GM18511 (cell line): ENCODE measurements around the gene CPEB2.

Experiments used
- ATAC-seq: cut with Tn5 transposase; IDR thresholded peaks from one replicate; pipeline ENCODE4 v1.9.1; 2021; ENCODE audit warnings: mild to moderate bottlenecking, moderate library complexity; ENCODE audit not compliant: unreplicated experiment

Gene CPEB2

DNA sequence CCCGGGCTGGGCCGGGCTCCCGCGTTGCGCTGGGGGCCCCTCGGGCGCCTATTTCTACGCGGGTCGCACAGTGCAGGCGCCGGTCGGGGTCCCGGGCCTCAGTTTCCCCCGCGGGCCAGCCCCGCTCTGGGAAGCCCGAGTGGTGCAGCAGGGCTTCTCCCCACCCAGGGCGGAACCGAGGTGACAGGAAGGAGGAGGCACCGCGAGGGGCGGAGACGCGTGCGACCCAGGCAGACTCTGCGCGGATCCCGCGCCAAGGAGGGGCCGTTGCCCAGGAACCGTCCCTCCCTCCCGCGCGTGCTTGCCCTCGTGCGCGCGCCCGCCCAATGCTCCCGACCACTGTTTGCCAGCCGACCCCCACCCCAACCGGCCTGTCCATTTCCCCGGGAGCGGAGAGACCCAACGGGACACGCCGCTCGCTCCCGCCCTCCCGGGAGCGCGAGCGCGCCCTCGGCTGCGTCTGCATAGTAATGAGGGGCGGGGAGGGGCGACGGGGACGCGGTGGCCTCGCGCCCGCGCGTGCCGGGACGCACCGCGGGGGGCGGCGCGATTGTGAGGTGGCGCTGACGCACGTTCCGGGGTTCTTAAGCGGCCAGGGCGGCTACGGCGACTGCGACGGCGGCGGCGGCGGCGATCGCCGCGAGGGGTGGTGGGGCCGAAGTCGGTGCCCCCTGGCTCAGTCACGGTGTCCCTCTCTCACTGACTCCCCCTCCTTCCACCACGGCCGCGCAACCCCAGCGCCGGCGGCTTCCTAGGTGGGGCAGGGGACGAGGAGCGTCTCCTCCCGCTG lies at the start of gene CPEB2:
TSS of gene CPEB2 (plus strand) at position 613 of the 790 bp plus-strand sequence. CDS start 193 bp downstream, outside the sequence.
- ATAC-seq = peak; percentile 64

DNA sequence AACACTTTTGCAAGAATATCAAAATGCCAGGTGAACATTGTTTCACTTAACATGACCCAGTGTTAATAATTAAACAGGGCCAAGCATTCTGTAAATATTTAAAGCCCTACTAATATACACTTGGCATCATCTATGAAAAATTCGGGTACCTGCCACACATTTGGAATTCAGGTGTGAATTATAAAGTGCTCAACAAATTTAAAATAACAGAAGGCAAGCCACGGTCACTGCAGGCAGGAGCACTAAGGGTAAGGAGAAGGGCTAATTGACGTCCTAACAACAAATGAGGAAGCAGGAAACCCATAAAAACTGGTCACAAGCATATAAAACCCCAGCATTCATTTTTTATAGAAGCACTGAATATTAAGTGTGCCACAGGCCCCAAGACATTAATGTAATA lies 43.8 kb upstream of the CPEB2 start:
- ATAC-seq = no peak

DNA sequence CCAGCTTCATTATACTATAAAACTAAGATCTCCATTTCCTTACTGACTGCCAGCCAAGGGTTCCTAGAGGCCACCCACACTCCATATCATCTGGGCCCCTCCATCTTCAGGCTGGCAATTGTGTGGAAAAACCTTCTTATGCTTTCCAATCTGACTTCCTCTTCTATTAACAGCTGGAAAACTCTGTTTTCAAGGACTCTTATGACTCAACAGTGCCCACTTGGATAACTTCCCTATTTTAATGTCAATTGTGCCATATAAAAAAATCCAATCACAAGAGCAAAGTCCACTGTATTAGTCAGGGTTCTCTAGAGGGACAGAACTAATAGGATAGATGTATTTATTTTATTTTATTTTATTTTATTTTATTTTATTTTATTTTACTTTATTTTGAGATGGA lies 41.0 kb upstream of the CPEB2 start:
- ATAC-seq = no peak

DNA sequence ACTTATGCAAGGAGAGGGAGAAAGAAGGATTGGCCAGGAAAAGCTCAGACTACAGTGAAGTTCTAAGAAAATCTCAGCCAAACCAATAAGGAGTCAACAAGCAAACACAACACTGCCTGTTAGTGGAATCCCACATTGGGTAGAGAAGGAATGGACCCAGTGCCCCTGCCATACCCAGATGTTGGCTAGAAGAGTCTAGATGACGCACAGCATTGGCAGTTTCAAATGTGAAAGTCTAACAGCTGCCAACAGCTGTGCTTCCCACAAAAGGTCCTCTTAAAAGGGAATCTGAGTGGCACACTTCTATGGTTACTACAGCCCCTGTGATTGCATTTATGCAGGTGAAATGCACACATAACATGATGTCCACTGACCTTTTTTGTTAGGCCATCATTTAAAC lies 37.2 kb upstream of the CPEB2 start:
- no peak for ATAC-seq

GRCh38 chr4:14967982-14968381 lies 34.3 kb upstream of the CPEB2 start:
- ATAC-seq = no peak

DNA sequence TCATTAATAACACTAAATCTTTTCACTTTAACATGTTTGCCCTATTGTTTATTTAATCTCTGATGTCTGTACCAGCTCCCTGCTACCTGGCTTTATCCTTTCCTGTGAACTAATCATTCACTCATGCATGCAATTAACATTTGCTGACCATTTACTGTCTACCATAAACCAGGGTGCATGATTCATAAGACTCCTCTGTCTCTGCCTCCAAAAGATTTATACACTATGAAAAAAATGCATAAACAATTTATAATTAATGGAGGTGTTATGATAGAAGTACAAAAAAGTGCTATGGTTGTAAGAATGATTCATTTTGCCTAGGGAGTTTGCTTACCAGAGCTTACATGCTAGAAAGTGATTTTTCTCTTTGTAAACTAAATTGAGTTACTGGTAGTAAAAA lies 24.5 kb upstream of the CPEB2 start:
- no peak for ATAC-seq

DNA sequence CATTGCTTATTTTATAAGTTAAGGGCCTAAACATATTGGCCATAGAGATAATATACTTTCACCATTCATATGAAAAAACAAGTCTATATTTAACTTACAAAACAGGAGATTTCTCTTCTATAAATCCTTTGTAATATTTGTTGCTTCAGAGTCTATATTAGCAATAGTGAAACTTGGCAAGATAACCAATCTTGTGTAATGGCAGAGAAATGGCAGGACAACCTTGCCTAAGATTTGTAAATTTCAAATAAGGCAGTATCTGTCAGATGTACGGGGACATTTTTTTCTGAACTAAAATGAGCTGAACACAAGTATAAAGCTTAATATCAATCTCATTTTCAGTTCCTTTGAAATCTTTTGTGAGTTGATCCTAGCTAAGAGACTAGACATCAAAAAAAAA lies 17.8 kb upstream of the CPEB2 start:
- ATAC-seq = no peak

DNA sequence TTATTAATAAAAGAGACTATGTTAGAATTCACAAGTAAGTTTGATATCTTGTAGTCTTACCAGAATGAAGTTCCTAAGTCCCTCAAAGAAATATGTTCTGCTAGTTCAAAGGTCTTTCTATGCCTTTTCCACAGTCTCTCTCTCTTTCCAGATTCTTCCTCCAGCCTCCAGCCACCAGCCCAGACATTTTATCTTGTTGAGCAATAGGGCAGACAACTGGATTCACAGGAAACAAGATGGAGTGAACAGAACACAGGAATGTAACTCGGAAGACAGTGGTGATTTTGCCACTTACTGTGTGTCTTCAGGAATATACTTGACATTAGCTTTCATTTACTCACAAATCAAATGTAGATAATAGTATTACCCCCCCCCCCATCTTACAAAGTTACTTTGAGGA lies 17.1 kb upstream of the CPEB2 start:
- no peak for ATAC-seq

- ATAC-seq = no peak
Observed at GRCh38 chr4:14985843-14986242, 16.4 kb upstream of the CPEB2 start.

DNA sequence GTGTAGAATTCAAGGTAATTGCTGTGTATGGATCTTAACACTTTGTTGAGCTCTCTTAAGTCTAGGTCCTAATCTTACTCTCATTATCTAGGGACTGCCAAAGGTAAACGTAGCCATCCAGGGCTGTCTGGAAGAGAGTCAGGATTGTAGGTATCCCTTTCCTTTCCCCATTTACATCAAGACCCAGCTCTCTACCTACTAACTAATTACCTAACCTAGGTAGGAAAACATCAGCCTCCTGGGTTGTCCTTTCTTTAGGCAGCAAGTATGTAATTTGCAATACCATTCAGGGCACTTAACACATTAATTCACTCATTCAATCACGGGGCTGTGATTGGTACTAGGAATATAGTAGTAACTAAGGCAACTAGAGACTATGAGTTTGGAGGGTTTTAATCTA lies 15.2 kb upstream of the CPEB2 start:
- ATAC-seq = no peak

GRCh38 chr4:14990484-14990883 lies 11.8 kb upstream of the CPEB2 start:
- no peak for ATAC-seq

DNA sequence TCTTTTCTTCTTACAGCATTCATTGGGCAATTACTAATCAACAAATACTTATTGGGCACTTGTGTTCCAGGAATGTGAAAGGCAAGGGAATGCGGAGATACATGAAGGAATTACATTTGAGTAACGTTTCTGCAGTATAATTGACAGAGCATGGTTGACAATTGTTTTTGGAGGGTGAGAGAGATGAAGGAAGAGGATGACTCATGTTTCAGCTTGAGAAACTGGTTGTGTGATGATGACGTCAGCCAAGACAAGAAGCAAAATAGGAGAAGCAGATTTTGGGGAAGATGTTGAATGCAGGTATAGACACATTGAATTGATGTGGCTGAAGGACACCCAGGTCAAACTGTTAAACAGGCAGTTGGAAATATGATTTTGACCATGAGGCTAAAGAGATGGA lies 8.0 kb upstream of the CPEB2 start:
- no peak for ATAC-seq

DNA sequence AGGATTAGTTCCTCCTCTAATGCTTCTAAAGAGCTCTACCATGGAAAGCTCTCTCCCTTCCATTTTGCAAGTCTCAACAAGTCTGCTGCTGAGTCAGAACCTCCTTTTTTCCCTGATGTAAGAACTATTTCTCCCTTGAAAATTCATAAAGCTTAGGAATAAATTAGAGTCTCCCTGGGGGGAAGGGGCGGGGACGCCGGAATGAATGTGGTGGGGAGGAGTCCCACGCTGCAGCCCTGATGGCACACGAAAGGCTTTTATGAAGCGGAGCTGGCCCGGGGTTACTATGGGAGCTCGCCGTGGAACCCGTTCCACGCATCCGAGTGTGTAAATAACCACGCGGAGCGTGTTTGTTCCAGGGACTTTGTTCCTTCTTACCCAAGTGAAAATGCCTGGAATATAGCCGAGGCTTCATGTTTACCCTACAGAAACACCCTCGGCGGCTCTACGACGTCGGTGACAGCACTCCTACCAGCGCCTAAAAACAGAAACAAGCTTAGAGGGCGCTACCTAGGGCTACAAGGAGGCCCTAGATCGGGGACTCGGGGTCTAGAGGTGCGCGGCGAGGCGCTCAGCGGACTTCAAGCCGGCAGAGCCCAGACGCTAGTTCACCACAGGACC lies 923 bp upstream of the CPEB2 start:
- peak; percentile 25 for ATAC-seq

- ATAC-seq = peak; percentile 30
Observed at GRCh38 chr4:15002659-15003400, 549 bp downstream of the CPEB2 start.

DNA sequence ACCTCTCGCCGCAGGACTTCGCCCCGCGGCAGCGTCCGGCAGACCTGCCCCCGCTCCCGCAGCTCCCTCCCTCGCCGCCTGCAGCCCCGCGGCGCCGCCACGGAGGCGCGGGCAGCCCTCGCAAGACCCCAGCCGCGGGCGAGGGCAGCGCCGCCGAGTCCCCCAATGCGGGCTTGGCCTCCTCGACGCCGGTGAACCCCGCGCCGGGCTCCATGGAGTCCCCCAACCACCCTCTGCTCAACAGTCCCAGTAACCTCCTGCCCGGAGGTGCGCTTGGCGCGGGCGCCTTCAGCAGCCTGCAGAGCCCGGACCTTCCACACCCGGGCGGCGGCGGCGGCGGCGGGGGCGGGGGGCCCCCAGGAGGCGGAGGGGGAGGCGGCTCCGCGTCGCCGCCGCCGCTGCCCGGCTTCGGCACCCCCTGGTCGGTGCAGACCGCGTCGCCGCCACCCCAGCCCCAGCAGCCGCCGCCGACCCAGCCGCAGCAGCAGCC lies 1.2 kb downstream of the CPEB2 start:
- peak; percentile 16 for ATAC-seq

GRCh38 chr4:15003891-15004738 lies 1.8 kb downstream of the CPEB2 start:
- peak; percentile 5 for ATAC-seq

DNA sequence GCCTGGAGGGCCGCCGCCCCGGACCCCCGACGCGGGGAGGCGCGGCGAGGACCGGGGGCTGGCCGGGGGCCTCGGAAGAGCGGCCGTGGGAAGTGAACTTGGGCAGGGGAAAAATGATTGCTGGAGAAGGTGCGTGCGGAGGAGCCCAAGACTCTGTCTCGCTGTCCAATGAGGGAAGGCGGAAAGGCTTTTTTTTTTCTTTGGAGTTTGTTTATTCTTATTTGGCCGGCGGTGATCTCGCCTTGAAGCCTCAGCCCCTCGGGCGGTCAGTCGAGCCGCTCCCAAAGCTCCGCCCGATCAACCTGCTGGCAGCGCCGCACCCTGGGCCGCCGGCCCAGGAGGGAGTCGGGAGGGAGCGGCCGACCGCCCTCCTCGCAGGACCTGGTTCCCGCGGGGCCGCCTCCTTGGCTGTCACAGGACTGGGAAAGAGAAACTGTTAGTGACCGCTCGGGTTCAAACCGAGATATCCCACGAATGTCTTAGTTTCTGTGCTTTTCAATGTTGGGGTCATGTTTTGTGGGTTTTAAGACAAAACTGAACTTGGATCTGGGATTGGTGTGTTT lies 2.5 kb downstream of the CPEB2 start:
- no peak for ATAC-seq

DNA sequence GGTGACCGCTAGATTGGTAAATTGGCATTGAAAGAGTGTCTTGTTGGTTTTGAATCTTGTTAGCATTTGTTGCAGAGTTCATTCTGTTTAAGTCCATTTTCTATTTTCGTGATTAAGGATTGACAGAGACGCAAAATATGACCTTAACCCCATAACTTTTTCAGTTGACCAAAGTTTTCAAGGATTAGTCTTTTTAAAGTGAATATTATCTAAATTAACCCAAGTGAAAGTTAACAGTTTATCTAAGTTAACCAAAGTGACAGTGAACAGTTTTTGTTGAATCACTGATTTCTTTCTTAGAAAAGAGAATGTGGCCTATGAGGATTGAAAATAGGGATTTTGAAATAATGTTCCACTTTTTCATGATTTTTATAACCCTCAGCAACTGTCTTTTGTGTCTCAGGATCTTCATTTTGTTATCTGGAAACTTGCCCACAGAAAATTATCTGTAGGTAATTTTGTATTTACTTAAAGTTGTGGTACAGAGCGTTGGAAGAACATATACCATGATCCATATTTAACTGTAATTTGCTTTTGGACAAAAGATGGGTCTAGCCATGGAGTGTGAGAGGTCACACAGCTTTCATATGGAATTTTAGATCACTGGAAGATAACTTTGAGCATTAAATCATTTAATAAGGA lies 3.3 kb downstream of the CPEB2 start:
- ATAC-seq = no peak

- no peak for ATAC-seq
Observed at GRCh38 chr4:15006416-15007024, 4.2 kb downstream of the CPEB2 start.

- no peak for ATAC-seq
Observed at GRCh38 chr4:15007201-15007600, 4.9 kb downstream of the CPEB2 start.
